Gastrocnemius medialis (tissue), 4 donors: Measurements from ENCODE around the gene BICD2.

Source experiments
- POLR2A ChIP-seq, 2 donors: fragments of 450-650 bp; IDR thresholded peaks; one replicate each; pipeline ENCODE4 v1.6.1; 2017; ENCODE audit warnings: antibody characterized with exemption in 2 of 2, mild to moderate bottlenecking in 2 of 2, moderate library complexity in 2 of 2
- TF ChIP-seq, protein P1 (sequence below), 5 experiments: fragments of 450-650 bp in 3 of 5; fragments of 200-600 bp in 2 of 5; sonication (generic) in 2 of 5; IDR thresholded peaks in 4 of 5; conservative IDR thresholded peaks in 1 of 5; 1 replicate in 4 of 5; 2 replicates in 1 of 5; pipeline ENCODE4 v1.5.1; 2016 to 2019; ENCODE audit warnings: antibody characterized with exemption in 5 of 5, mild to moderate bottlenecking in 3 of 5, moderate library complexity in 3 of 5

DNA sequence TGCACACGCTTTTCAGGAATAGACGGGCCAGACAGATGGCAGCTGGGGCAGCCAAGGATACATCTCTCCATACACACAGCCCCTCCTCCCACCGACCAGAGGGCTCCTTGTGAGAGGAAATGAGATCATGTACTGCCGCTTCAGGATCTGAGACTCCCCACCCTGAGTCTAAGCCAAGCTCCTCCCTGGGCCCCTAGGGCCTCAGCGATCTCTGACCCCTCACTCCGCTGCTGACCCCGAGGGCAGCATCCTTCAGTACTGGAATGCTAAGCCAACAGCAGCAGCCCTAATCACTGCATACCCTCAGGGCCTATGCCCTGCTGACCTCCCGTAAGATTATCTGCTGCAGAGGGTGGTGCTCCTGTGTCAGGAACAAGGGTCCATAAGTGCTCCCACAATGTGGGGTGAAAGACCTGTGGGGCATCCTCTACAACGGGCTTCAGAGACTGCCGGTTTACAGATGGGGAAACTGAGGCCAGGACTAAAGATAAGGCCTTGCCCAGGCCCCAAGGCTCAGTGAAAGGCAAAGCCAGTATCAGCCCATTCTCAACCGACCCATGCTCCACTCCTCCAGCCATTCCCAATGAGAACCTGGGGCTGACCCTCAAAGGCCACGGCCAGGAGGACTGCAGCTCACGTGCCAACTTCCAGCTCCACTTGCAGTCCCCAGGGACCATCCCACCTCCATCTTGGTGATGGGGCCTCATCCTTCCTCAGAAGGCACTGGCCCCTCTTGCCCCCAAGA lies 37.5 kb downstream of the BICD2 start:
- TF ChIP-seq POLR2A (IDR thresholded peaks at IDR 0.05): no peak
- TF ChIP-seq, protein P1, sequence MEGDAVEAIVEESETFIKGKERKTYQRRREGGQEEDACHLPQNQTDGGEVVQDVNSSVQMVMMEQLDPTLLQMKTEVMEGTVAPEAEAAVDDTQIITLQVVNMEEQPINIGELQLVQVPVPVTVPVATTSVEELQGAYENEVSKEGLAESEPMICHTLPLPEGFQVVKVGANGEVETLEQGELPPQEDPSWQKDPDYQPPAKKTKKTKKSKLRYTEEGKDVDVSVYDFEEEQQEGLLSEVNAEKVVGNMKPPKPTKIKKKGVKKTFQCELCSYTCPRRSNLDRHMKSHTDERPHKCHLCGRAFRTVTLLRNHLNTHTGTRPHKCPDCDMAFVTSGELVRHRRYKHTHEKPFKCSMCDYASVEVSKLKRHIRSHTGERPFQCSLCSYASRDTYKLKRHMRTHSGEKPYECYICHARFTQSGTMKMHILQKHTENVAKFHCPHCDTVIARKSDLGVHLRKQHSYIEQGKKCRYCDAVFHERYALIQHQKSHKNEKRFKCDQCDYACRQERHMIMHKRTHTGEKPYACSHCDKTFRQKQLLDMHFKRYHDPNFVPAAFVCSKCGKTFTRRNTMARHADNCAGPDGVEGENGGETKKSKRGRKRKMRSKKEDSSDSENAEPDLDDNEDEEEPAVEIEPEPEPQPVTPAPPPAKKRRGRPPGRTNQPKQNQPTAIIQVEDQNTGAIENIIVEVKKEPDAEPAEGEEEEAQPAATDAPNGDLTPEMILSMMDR (IDR thresholded peaks at IDR 0.05 in 4 of 5, conservative IDR thresholded peaks at IDR 0.05 in 1 of 5): no peak
